Stimulated activated CD4-positive, alpha-beta T cell treated with anti-CD3 and anti-CD28 coated beads, TNF-alpha, amount 100 ng/mL, for 4 hours (primary cell): ENCODE data around the gene TRRAP.

Experiments used
- DNase-seq, 3 experiments: peaks; one replicate each; pipeline ENCODE4 v3.0.0-alpha.2; 2020; ENCODE audit warnings: low read depth in 3 of 3

Gene TRRAP

GRCh38 chr7:99061001-99061776 lies 182.9 kb downstream of the TRRAP start:
- no peak for DNase-seq
